RWPE2 (cell line): ENCODE data around the gene ST3GAL5.

Source experiments
- ATAC-seq: fragments of 200-7000 bp; cut with Tn5 transposase; 3 replicates; pipeline ENCODE4 v1.9.1; 2021; ENCODE audit warnings: low read depth
- DNase-seq: peaks from one replicate; pipeline ENCODE4 v3.0.0-alpha.2; 2020; ENCODE audit warnings: low spot score
- H3K27ac ChIP-seq: fragments of 450-650 bp; 2 replicates; pipeline ENCODE4 v1.5.1; 2017; ENCODE audit warnings: mild to moderate bottlenecking; ENCODE audit not compliant: poor library complexity, severe bottlenecking
- H3K27me3 ChIP-seq: fragments of 250-450 bp; sonication (Bioruptor Pico); 2 replicates; pipeline ENCODE4 v1.5.1; 2021; ENCODE audit warnings: mild to moderate bottlenecking, moderate library complexity; ENCODE audit not compliant: insufficient read depth, poor library complexity, severe bottlenecking
- H3K36me3 ChIP-seq: fragments of 250-450 bp; sonication (Bioruptor Pico); 2 replicates; pipeline ENCODE4 v1.5.1; 2020; ENCODE audit warnings: low read depth, mild to moderate bottlenecking, moderate library complexity
- H3K4me1 ChIP-seq: fragments of 250-450 bp; sonication (Bioruptor Pico); 2 replicates; pipeline ENCODE4 v1.5.1; 2021; ENCODE audit warnings: mild to moderate bottlenecking, moderate library complexity; ENCODE audit not compliant: insufficient read depth, poor library complexity, severe bottlenecking
- H3K4me3 ChIP-seq: fragments of 250-450 bp; sonication (Bioruptor Pico); 2 replicates; pipeline ENCODE4 v1.5.1; 2021; ENCODE audit warnings: mild to moderate bottlenecking, moderate library complexity; ENCODE audit not compliant: severe bottlenecking
- H3K9me3 ChIP-seq: fragments of 250-450 bp; sonication (Bioruptor Pico); 2 replicates; pipeline ENCODE4 v1.5.1; 2021; ENCODE audit warnings: mild to moderate bottlenecking, moderate library complexity; ENCODE audit not compliant: severe bottlenecking
- TF ChIP-seq, protein P1 (sequence below): fragments of 450-650 bp; IDR thresholded peaks from one replicate; pipeline ENCODE4 v1.5.1; 2017; ENCODE audit warnings: mild to moderate bottlenecking, moderate library complexity; ENCODE audit not compliant: poor library complexity, severe bottlenecking

Gene ST3GAL5

DNA sequence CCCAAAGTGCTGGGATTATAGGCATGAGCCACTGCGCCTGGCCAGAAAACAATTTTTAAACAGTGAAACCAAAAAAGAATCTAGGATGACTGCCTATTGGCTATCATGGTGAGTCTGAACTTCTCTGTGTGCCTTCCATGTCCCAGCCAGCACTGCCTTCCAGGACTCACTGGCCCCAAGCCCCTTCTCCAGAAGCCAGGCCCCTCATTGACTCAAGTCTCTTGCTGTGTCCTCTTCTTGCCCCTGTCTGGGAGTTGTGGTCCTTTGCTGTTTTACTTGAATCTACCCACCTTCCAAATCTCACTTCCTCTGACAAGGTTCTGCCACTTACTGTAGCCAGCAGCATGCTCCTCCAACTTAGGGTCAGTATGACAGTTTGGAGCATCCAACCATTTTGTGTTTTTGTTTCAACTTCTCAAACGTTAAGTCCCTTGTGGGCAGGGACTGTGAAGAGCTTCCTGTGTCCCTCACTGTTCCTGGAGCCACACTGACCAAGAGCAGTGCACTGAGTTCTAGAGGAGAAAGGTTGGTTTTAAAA is 41.7 kb downstream of the ST3GAL5 start:
- H3K4me1 ChIP-seq = no peaks in the 10 kb centered on the region
- no peak overlapping the region for H3K27ac ChIP-seq
- H3K4me3 ChIP-seq = no peak overlapping the region
- peaks cover 28% of the 10 kb centered on the region for H3K36me3 ChIP-seq
- DNase-seq (no peak), ATAC-seq (no peak)
- H3K27me3 ChIP-seq = no peaks in the 10 kb centered on the region
- TF ChIP-seq, protein P1, sequence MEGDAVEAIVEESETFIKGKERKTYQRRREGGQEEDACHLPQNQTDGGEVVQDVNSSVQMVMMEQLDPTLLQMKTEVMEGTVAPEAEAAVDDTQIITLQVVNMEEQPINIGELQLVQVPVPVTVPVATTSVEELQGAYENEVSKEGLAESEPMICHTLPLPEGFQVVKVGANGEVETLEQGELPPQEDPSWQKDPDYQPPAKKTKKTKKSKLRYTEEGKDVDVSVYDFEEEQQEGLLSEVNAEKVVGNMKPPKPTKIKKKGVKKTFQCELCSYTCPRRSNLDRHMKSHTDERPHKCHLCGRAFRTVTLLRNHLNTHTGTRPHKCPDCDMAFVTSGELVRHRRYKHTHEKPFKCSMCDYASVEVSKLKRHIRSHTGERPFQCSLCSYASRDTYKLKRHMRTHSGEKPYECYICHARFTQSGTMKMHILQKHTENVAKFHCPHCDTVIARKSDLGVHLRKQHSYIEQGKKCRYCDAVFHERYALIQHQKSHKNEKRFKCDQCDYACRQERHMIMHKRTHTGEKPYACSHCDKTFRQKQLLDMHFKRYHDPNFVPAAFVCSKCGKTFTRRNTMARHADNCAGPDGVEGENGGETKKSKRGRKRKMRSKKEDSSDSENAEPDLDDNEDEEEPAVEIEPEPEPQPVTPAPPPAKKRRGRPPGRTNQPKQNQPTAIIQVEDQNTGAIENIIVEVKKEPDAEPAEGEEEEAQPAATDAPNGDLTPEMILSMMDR = no peak
- peaks cover 4% of the 10 kb centered on the region for H3K9me3 ChIP-seq

DNA sequence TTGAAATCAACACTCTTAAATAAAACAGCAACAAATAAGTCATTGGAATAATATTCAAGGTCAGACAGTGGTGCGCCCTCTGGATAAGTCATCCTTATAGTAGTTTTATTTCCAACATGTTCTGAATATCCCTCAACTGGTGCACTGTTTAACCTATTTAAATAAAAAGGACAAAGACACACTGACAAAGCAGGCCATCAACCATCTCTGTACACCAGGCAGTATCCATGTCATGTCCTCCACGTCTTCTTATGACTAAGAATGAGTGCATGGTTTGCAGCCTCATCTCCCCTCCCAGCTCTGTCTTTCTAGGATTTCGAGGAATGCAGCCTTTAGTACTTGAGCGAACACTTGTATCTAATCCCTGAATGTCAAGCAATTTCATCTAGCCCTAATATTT is 42.4 kb downstream of the ST3GAL5 start:
- Histone ChIP-seq H3K9me3 (peaks cover 4% of the 10 kb centered on the region), H3K4me3 (no peak overlapping the region), H3K4me1 (no peaks in the 10 kb centered on the region), H3K27ac (no peak overlapping the region), H3K27me3 (no peaks in the 10 kb centered on the region), H3K36me3 (peaks cover 28% of the 10 kb centered on the region)
- TF ChIP-seq, protein P1 = no peak
- no peak for DNase-seq
- ATAC-seq = no peak

DNA sequence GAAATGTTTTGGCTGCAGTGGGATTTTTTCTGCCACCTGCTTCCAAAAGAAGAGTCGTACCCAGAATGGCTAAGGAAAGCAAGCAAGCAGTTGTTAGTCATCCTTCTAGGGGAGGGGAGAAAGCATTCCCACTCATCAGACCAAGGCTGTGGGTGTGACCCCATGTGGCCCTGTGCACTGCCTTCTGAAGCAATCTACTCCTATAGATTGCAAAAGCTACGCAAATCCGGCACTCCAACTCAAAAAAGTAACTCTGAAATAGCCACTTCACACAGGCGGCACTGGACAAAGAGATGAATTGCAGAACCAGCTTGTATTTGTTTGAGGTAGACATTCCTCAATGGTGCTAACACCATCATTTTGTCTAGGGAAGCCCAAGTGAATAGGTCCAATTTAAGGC is 44.3 kb downstream of the ST3GAL5 start:
- Histone ChIP-seq H3K4me3 (no peak overlapping the region), H3K9me3 (peaks cover 4% of the 10 kb centered on the region), H3K4me1 (no peaks in the 10 kb centered on the region), H3K36me3 (peaks cover 28% of the 10 kb centered on the region), H3K27me3 (no peaks in the 10 kb centered on the region), H3K27ac (no peak overlapping the region)
- DNase-seq (no peak), ATAC-seq (no peak)
- TF ChIP-seq, protein P1 = no peak

DNA sequence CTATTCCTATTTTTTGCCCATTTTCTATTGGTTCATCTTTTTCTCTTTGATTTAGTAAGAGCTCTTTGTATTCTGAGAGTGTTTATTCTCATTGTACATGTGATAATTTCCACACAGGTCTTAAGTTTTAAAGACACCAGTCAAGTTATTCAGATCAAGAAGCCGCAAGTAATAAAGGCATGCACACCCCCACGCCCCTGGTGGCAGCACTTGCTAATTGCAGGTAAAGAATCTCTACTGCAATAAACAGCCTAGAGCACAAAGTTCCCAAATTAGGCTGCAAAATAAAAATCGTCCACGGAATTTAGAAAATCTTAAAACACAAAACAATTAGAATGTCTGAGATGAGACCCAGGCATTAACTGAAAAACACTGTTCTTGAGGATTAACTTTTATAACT is 45.2 kb downstream of the ST3GAL5 start:
- Histone ChIP-seq H3K36me3 (peaks cover 28% of the 10 kb centered on the region), H3K4me1 (no peaks in the 10 kb centered on the region), H3K4me3 (no peak overlapping the region), H3K9me3 (peaks cover 4% of the 10 kb centered on the region), H3K27ac (no peak overlapping the region), H3K27me3 (no peaks in the 10 kb centered on the region)
- TF ChIP-seq, protein P1 = peak; percentile 48
- DNase-seq = no peak
- no peak for ATAC-seq

DNA sequence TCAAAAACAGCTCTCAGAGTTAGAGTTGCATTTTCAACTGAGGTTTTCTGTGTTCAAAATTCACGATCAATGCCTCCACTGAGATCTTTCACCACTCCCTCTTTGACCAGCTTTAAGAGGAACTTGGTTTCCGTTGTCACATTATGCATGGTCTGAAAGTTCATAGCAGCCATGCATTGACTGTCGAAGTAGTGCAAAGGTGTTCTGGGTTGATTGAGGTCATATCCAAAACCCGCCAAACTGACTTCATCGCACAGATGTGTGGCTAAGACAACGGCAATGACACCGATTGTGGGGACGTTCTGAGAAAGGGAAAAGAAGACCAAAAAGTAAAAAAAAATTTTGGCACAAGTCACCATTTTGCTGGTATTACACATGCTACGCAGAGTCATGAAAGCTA is 48.7 kb downstream of the ST3GAL5 start:
- Histone ChIP-seq H3K4me1 (no peaks in the 10 kb centered on the region), H3K36me3 (peaks cover 23% of the 10 kb centered on the region), H3K27ac (no peak overlapping the region), H3K4me3 (no peak overlapping the region), H3K9me3 (peaks cover 4% of the 10 kb centered on the region), H3K27me3 (no peaks in the 10 kb centered on the region)
- TF ChIP-seq, protein P1 = no peak
- no peak for DNase-seq
- no peak for ATAC-seq
